ENCODE measurements around the gene ATXN10.
A peak's percentile ranks its signal among the peaks of the same experiment; 100 is the strongest.

ATXN10 gene

DNA sequence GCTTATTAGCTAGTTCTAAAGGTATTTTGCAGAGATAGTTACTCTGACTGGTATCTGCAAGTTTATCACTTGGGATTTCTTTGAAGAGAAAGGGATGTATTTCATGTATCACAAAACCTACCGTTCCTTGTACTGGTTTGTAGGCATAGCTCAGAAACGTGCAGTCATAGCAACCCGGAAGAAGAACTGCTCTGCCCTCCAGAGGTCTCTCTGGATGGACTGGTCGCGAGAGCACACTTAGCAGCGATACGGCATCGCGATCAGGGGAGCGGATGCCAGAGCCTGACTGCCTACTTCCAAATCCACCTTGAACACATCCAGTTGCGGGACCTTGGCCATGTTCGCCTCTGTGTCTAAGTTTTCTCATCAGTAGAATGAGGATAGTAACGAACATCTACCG lies 162.0 kb downstream of the ATXN10 start:
- no peak for DNase-seq

GRCh38 chr22:45834241-45834640 lies 162.6 kb downstream of the ATXN10 start:
- peak; percentile 7 for DNase-seq

DNA sequence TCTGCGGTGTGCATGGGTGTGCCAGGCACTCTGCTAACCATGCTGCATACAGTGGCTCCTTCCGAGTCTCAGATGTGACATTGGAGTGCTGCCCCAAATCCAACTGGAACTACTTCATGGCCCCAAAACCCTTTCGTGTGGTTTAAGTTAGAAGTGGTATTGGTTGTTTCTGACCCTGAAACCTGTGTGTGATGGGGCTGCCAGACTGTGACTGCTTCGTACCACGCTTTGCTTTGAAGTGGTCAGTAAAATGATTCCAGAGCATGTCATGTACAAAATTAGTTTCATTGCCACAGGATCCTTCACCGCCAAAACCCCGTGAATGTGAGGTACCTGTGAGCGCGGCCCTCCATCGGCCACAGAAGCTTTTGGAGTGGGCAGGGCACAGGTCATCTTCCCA lies 163.2 kb downstream of the ATXN10 start:
- no peak for DNase-seq

GRCh38 chr22:45836418-45837169 lies 165.0 kb downstream of the ATXN10 start:
- no peak for DNase-seq

DNA sequence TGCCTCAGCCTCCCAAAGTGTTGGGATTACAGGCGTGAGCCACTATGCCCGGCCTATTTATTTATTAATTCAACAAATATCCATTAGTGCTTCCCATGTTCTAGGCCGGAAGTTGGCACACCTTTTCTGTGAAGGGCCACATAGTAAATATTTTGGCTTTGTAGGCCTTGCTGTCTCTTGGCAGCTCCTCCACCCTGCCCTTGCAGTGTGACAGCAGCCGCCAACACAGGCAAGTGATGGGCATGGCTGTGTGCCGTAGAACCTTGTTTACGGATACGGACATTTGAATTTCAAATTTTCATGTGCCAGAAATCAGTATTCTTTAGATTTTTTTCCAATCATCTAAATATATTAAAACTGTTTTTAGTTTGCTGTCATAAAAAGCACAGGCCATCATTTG lies 165.9 kb downstream of the ATXN10 start:
- DNase-seq: peak; percentile 13

DNA sequence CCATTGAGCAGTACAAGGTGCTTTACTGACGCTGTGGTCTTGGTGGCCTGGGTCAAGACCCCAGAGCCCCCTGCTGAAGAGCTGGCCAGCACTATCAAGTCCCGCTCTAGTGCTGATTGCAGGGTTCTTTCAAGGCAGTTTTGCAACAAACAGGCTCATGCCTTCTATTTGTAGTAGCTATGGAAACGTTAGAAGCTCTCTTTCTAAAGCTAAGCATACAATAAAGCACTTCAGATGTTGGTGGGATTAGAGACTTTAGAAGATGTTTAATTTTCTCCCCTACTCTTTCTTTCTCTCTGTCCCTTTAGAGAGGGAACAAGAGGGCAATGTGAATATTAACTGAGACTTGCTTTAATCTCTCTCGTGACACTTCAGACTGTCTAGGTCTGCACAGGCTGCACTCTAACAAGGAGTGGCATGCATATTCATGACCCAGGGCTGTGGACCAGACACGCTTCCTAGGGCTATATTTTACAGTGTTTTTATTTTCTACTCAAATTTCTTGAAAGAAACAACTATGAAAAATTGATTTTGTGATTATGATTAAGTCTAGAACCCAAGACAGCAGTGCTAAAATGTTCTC lies 166.8 kb downstream of the ATXN10 start:
- no peak for DNase-seq

- DNase-seq: no peak
These were observed 168.8 kb downstream of the ATXN10 start for GRCh38 chr22:45840483-45840882.

- DNase-seq: no peak
These were observed 170.8 kb downstream of the ATXN10 start for GRCh38 chr22:45842291-45842991.

GRCh38 chr22:45843031-45843430 lies 171.4 kb downstream of the ATXN10 start:
- DNase-seq: no peak

DNA sequence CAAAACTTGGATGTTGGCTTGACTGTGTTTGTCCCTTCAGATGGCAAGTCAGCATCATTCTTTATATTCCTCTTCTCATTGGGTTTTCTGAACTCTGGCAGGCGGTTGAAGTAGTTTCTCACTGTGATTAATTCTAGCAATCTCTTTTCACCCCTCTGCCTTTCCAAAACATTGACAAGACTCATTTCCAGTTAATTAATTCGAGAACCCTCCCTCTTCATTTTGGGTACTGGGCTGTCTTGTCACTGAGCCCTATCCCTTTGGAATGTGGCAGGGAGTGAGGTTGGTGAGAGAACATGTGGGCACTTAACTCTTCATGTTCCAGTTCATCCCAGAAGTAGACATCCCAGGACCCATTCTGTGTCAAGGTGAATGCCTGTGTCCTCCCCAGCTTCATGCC lies 172.4 kb downstream of the ATXN10 start:
- no peak for DNase-seq

DNA sequence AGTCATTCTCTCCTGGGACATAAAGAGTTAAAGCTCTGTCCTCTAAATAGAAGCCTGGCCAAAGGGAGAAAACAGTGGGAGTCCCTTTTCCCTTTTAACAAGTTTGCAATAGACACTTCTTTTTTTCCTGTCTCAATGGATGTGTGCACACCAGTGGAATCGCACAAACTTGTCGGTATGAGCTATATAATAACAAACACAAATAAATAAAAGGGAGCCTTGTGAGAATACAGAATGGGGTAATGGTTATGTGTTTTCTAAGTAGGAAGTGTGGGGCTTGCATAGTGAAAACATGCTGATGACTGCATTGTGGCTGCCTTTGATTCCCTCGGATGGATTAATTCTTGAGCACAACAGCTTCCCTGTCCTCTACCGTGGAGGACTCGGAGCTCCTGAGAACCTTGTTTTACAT lies 173.4 kb downstream of the ATXN10 start:
- DNase-seq: no peak

GRCh38 chr22:45846952-45847351 lies 175.3 kb downstream of the ATXN10 start:
- no peak for DNase-seq

DNA sequence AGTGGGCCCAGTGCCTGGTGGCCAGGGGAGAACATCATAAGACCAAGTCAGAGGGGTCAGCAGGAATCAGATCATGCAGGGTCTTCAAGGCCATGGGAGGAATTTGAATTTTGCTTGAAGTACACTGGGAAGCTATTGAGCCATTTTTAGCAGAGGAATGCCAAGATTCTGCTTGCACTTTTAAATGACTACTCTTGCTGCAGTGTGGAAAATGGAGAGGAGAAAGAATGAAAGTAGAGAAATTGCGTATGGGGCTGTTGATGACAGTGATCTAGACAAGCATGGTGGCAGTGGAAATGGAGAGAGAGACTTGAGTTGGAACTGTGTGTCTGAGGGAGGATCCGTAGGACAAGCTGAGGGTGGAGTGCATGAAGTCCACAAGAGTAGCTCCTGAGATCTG lies 177.3 kb downstream of the ATXN10 start:
- DNase-seq: no peak

- no peak for DNase-seq
These were observed 181.2 kb downstream of the ATXN10 start for GRCh38 chr22:45852826-45853225.

DNA sequence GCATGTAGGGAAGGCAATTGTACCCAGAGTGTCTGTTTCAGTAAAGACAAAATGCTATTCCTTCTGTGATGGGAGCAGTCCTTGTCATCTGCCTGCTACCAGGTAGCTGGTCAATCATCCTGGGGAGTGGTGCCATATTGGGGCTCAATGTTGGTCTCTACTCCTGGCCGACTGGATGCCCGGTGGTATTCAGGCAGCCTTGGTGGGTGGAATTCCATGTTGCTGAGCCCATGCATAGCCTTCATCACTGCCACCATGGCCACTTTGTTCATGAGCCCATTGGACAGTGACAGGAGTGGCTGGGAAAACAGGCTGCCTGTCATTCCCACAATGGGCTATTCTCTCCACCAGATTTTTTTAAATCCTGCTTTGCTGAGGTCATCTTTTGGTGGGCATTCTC lies 184.3 kb downstream of the ATXN10 start:
- DNase-seq: no peak

DNA sequence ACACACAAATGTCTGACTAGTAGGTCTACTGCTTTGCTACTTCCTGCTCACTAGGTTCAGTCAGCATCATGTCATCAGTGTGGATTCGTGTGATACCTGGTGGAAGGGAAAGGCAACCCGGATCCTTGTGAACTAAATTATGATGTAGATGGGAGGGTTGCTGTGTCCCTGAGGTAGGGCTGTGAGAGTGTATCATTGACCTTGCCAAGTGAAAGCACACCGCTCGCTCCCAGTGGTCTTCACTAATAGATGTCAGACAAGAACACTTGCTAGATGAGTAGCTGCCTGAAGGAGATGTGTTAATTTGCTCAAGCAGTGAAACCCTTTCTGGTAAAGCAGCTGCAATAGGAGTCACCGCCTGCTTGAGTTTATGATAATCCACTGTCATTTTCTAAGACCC lies 185.9 kb downstream of the ATXN10 start:
- DNase-seq: no peak

GRCh38 chr22:45859231-45860161 lies 187.9 kb downstream of the ATXN10 start:
- DNase-seq: no peak

GRCh38 chr22:45860201-45860600 lies 188.6 kb downstream of the ATXN10 start:
- DNase-seq: no peak

DNA sequence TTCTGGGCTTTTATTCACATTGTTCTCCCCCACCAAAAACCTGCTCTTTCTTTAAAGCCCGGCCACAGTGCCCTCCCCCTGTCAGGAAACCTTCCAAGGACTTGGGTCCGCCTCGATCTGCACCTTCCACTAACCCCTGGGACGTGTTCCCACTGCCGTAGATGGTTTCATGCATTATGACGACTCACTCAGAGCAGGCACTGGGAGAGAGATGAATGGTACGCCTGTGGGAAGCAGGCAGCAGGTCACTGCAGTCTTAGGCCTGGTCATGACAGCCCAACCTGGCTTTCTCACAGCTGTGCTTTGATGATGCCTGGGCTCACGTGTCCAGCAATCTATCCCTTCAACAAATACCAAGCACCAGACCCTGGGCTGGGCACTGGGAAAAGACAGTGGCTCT lies 189.6 kb downstream of the ATXN10 start:
- DNase-seq: no peak

DNA sequence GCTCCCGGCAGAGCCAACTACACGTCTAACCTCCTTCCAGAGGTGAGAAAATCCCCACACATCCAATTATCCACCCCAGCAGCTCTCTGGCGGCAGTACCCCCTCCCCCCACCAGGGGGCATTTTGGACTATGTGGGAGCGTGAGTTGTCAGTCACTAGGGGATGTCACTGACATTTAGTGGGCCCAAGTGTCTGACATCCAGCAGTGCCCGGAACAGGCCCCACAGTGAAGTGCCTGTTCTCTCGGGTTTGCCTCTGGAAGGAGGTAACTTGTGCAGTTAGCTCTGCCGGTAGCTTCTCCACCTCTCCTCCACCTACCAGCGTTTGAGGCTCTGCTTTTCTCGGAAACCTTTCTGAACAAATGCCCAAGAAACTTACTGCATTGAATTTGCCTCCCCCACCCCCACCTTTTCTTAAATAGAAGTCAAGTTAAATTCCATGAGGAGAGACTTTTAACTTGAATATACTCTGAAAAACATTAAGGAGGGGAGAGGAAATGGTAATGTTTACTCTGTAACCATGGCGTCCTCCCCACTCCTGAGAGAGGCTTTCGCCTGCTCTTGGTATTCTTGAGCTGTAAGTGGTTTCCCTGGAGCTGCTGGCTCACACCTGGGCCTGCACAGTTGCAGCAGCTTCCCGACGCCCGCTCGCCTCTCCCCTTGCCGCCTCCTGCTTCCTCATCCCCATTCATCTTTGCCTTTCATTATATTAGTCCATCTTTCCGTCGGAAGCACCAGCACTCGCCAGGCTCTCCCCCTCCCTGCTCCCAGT lies 192.5 kb downstream of the ATXN10 start:
- DNase-seq: peak; percentile 83

DNA sequence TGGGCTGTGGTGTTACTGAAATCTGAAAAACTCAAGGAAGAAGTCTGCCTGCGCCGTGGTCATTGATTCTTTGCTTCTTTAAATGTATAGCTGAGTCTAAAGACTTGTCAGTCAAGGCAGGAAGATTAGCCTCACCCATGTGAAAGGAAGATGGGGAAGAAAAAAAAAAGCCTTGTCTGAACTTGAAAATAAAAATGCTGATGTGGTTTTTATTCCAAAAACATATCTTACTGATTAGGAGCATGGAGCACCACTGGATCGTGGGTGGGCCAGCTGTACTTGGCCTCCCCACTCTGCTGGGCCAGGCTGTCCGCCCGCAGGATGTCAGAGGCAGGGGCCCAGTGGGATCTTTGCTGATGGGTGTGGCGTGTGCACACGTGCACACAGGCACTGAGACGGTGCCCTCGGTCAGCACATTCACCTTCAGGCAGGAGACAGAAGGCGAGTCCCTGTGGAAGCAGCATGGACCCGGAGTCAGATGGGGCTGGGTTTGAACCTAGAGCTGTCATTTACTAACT lies 193.4 kb downstream of the ATXN10 start:
- no peak for DNase-seq

- DNase-seq: no peak
These were observed 194.0 kb downstream of the ATXN10 start for GRCh38 chr22:45865561-45866125.
